Measurements from ENCODE around the gene TCF4. TPM values are rescaled to one million over a fixed set of nuclear protein-coding genes. Genes with fewer than 3 reads are reported as not detected.

The TCF4 gene
- total RNA-seq = 2.9 and 4.5 TPM in 2 replicates

- intact Hi-C loops (cut with micrococcal nuclease) = loop anchor here (1.0 to 10.0 kb wide), 11 partner anchors 111 to 1363 kb away; partner anchors contain the start of genes C18orf54, MBD2, STARD6 and TXNL1
These were observed at the start of gene TCF4 for GRCh38 chr18:55588111-55588869. TCF4 (minus strand) TSS chr18:55588192; CDS start chr18:55587116, 1,076 bp downstream.

DNA sequence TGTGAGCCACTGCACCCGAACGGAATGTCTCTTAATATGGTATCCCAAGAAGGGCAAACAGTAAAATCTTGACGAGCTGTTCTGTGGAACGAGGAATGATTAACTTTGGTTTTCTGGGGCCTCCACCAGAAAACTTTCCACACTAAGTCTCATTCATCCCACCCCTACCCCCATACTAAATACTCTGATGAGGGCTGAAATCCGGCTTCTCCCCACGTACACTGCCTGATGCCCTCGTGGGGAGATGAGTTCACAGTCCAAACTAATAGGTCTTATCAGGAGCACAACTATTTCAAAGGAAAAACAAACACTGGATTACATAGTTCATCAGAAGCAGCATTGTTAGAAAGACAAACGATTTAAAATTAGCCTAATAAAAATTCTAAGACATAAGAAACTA lies 49.2 kb upstream of the TCF4 start:
- intact Hi-C loops (cut with micrococcal nuclease) = no loop called here

DNA sequence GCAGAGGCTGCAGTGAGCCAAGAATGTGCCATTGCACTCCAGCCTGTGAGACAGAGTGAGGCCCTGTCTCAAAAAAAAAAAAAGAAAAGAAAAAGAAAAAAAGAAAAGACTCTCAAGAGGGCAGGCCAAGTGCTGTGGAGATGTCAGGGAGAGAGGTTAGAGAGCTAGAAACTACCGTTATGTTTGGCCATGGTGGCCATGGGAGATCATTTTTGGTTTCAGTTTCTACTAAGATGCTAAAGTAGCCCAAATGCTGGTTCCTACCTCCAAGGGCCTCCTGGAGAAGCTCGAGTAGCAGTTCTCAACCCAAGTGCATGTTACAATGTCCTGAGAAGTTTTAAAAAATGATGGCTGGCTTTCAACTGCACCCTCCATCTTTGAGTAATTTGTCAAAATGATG lies 47.4 kb upstream of the TCF4 start:
- intact Hi-C loops (cut with micrococcal nuclease) = no loop called here

GRCh38 chr18:55634545-55634944 lies 46.6 kb upstream of the TCF4 start:
- intact Hi-C loops (cut with micrococcal nuclease) = no loop called here

DNA sequence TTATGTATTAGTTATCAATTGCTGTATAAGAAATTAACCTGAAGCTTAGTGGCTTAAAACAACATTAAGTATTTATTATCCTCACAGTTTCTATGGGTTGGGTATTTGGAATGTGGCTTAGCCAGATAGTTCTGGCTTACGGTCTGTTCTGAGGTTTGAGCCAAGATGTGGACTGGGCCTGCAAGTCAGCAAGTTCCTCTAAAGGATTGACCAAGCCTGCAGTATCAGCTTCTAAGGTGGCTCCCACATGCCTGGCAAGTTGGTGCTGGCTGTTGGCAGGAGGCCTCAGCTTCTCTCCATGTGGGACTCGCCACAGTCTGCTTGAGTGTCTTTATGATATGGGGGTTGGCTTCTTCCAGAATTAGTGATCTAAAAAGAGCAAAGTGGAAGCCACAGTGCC lies 45.0 kb upstream of the TCF4 start:
- intact Hi-C loops (cut with micrococcal nuclease) = no loop called here

DNA sequence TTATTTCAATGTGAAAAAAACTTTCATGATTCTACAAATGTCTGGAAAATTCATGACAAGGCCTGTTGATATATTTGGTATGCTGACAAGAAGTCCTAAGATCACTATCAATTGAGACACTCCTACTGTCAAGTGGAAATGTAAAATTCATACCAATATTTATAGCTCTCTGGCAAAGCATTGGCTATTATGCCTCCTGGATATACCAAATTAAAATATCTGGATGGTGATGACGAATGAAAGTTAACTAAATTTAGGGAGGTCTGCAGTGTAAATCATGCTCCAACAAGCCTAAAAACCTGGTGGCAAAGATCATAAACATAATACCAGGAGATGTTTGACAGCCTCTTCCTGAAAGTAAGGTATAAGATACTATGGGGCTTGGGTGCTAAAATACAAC lies 41.1 kb upstream of the TCF4 start:
- intact Hi-C loops (cut with micrococcal nuclease) = no loop called here

- intact Hi-C loops (cut with micrococcal nuclease) = no loop called here
These were observed 39.0 kb upstream of the TCF4 start for GRCh38 chr18:55627007-55627406.

- intact Hi-C loops (cut with micrococcal nuclease) = no loop called here
These were observed 37.9 kb upstream of the TCF4 start for GRCh38 chr18:55625901-55626300.

DNA sequence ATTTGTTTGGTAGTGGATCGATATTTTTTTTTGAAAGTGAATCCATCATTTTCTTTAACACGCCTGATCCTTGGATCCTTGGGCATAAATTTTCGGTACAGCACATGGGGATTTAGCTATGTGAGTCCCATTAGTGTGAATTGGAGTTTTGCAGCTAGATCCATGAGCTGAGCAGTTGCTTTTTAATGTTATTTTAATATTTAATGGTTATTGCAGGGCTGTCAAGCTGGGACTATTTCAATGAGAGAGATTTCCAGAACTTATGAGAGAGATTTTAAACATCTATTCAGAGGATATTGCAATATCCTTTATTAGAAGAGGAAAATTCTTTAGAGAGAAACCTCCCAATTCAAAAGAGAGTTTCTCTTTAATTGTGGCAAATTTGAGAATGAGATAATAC lies 35.6 kb upstream of the TCF4 start:
- intact Hi-C loops (cut with micrococcal nuclease) = no loop called here

DNA sequence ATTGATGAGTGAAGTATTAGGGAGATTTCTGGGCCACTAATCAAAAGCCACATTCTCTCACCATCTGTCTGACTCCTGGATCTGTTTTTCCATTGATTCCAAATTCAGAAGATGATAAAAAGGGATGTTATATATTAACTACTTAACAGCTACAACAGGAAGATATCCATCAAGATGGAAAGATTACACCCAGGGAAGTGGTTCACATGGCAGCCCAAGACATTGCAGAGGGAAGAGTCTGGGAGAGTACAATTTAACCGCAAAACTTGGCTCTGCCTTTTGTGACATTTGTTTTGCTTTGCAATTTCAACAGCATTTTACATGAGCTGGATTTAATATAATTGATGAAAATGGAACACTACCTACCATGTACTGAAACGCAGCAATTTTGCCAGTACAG lies 22.5 kb upstream of the TCF4 start:
- intact Hi-C loops (cut with micrococcal nuclease) = no loop called here

DNA sequence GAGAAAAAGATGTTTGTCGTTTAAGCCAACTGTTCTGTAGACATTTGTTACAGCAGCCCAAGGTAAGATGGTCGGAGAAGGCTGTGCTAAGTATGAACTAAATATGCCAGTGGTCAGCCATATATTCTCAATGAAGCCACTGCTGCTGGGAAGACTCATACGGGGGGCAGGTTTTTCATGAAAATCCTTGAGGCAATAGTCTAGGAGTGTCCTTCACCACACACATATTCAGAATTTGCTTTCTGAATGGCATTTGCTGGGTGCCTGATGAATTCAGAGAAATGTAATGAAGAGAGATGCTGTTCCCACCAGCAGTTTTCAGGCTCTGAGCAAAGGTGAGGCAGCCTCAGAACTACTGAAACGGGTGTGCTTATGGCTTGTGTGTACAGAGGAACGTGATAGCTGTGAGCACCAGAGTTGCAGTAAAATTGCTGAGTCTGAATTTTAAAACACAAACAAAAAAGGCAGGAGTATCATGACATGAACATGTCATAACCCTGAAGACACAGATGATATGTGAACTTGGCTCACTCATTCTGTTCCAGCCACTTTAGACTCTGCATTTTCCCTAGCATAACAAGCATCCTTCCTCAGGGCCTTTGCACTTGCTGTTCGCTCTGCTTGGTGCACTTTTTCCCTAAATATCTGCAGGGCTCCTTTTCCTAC lies 21.3 kb upstream of the TCF4 start:
- intact Hi-C loops (cut with micrococcal nuclease) = no loop called here

- intact Hi-C loops (cut with micrococcal nuclease) = no loop called here
These were observed 20.5 kb upstream of the TCF4 start for GRCh38 chr18:55608497-55608896.

- intact Hi-C loops (cut with micrococcal nuclease) = no loop called here
These were observed 19.8 kb upstream of the TCF4 start for GRCh38 chr18:55607773-55608172.

DNA sequence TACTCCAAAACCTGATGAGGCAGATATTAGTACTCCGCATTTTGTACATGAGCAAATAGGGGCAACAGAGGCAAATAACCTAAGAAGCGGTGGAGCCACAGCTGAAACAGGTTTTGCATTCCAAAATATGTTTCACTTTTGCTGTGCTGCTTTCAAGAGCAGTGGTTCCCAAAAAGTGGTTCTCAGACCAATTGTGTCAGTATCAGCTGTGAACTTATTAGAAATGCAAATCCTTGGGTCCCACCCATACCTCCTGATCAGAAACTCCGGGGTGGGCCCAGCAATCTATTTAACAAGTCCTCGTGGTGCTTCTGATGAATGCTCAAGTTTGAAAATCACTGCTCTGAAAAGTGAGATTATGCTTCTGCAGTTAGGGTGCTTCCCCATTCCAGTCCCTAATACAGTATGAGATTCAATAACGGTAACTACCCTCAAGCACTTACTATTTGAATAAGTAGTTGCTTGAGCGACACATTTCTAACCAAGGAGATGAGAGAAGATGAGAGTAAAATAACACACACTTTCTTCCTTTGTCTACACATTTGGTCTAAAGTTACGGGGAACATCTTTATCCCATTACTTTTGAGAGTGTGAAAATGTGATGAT lies 17.8 kb upstream of the TCF4 start:
- intact Hi-C loops (cut with micrococcal nuclease) = no loop called here

DNA sequence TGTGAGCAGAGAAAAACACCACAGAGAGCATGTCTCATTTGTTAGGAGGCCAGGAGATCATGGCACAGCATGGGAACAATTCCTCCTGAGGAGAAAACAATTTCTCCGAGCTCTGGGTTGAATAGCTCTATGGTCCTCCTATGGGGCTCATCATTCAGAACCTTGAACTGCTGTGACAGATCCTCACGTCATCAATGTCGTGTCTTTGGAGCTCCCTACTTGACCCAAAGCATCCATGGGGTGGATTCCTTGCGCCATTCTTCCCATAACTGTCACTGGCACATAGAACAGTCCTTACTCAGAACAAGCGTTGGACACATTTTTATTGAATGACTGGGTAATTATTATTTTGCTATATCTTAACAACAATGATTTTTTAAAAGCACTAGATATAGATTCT lies 15.8 kb upstream of the TCF4 start:
- intact Hi-C loops (cut with micrococcal nuclease) = no loop called here

- intact Hi-C loops (cut with micrococcal nuclease) = no loop called here
These were observed 5.9 kb upstream of the TCF4 start for GRCh38 chr18:55593888-55594287.

DNA sequence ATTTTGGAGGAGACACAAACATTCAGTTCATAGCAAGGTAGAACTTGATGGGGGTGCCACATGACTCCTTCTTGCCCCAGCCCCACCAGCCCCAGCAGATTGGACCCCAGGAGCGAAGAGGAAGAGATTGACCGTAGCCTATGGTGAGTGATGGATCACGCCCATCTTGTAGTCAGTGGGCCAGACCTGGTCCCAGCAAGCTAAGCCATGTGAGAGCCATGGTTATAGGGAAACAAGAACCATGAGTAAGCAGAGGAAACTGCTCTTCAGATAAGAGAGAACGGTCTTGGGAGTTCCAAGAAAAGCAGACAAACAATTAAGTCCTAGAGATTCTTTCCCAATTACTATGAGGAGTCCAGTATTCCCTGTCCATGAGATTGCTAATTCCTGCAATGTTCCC lies 4.6 kb upstream of the TCF4 start:
- intact Hi-C loops (cut with micrococcal nuclease) = no loop called here

- intact Hi-C loops (cut with micrococcal nuclease) = no loop called here
These were observed 4.1 kb upstream of the TCF4 start for GRCh38 chr18:55592106-55592505.

DNA sequence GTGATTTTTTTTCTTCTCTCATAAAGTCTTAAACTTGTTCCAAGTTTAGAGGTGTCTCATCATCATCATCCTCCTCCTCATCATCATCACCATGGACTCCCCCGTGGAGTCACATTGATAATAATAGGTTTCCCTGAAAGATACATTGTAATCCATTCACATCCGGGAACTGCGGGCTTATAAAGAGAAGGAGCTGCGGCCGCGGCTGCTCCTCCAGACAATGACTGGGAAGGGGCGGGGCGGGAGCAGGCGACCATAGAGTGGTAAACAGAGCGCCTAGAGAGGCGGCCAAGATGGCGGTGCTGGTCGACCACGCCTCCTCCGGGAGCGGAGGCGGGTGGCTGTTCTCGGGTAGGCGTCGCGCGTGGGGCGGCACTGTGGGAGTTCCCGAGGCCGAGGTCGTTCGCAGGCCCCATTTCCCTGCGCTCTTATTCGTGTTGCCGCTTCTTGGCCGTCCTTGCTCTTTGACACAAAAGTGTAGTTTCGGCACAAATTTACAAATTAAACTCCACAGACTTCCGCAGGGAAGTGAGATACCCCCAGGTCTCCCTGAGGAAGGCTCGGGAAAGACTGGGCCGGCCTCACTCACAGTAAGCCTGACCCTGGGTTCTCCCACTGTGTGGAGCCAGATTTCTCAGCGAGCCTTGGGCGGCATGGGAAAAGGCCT lies 1.8 kb upstream of the TCF4 start:
- intact Hi-C loops (cut with micrococcal nuclease) = loop anchor here (2.0 to 10.0 kb wide), 8 partner anchors 267 to 1365 kb away; partner anchors contain the start of genes C18orf54, MBD2, STARD6 and WDR7

DNA sequence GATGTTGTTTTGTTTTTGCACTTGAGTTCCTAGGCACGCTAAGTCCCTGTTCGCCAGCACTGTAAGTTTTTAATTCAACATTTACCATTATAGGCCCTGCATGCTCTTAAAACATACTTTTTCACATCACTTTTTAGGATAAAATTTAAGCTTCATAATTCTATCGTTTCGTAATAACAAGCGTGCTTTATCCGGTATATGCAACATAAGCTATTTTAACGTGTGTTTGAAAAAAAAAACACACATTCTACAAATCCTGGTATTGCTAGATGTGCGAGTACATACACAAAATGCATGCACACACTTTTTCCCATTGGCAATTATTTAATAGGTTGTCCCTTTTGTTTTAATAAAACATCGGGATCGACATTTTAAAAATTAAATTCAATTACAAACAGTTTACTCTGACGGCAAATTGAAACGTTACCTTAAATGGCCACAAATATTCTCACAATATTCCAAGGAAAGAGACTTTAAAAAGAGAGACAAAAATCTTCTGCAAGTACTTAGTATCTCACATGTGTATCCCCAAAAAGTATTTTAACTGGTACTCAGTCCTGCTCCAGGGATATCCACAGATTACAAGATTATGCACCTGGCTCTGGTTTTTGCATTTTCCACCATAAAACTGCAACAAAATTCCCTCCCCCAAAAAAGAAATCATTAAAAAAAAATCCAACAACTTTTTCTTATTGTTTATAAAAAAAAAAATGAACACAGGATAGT lies 1.0 kb upstream of the TCF4 start:
- intact Hi-C loops (cut with micrococcal nuclease) = loop anchor here (1.0 to 10.0 kb wide), 11 partner anchors 112 to 1364 kb away; partner anchors contain the start of genes C18orf54, MBD2, STARD6 and TXNL1

Data from T-helper 2 cell treated with Interferon-gamma antibody and Interleukin-4, amounts not matched to agents 100 ng/mL and 5 ng/mL, for 36 hours (primary cell).